Thyroid gland (tissue), 4 donors: ENCODE data around the gene SH3BP4.

Experiments used
- POLR2A ChIP-seq, 2 donors: fragments of 450-650 bp; IDR thresholded peaks; one replicate each; pipeline ENCODE4 v1.6.1; 2017; ENCODE audit warnings: antibody characterized with exemption in 2 of 2, mild to moderate bottlenecking in 2 of 2, moderate library complexity in 1 of 2
- TF ChIP-seq, protein P1 (sequence below), 6 experiments: fragments of 200-600 bp in 3 of 6; fragments of 450-650 bp in 3 of 6; sonication (generic) in 3 of 6; IDR thresholded peaks; one replicate each; pipeline ENCODE4 v1.5.1; 2016 to 2019; ENCODE audit warnings: antibody characterized with exemption in 6 of 6, mild to moderate bottlenecking in 2 of 6, inconsistent platforms in 1 of 6, moderate library complexity in 1 of 6

DNA sequence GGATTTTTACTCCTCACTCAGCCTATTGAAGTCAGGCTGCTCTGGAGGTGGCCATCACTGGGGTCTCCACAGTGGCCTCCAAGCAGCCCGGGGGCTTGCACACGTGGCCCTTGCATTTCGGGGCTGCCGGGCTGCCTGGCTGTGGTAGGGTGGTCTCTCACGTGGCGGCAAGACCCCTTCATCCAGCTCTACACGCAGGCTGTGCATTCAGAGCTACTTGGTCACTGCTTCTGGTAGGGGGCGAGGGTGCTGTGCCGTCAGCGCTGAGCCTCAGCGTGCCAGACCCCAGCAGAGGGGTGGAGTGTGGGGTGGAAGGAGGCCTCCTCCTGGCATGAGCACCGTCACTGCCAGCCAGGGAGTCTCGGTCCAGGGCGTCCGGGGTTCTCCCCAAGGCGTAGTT lies 80.6 kb downstream of the SH3BP4 start:
- TF ChIP-seq POLR2A (IDR thresholded peaks at IDR 0.05): no peak
- TF ChIP-seq, protein P1, sequence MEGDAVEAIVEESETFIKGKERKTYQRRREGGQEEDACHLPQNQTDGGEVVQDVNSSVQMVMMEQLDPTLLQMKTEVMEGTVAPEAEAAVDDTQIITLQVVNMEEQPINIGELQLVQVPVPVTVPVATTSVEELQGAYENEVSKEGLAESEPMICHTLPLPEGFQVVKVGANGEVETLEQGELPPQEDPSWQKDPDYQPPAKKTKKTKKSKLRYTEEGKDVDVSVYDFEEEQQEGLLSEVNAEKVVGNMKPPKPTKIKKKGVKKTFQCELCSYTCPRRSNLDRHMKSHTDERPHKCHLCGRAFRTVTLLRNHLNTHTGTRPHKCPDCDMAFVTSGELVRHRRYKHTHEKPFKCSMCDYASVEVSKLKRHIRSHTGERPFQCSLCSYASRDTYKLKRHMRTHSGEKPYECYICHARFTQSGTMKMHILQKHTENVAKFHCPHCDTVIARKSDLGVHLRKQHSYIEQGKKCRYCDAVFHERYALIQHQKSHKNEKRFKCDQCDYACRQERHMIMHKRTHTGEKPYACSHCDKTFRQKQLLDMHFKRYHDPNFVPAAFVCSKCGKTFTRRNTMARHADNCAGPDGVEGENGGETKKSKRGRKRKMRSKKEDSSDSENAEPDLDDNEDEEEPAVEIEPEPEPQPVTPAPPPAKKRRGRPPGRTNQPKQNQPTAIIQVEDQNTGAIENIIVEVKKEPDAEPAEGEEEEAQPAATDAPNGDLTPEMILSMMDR (IDR thresholded peaks at IDR 0.05): no peak
